HG02973 (cell line): Measurements from ENCODE around the gene RBM38.

Experiments
- ATAC-seq: cut with Tn5 transposase; IDR thresholded peaks from one replicate; pipeline ENCODE4 v1.9.1; 2021; ENCODE audit warnings: moderate library complexity; ENCODE audit not compliant: unreplicated experiment

RBM38 gene

DNA sequence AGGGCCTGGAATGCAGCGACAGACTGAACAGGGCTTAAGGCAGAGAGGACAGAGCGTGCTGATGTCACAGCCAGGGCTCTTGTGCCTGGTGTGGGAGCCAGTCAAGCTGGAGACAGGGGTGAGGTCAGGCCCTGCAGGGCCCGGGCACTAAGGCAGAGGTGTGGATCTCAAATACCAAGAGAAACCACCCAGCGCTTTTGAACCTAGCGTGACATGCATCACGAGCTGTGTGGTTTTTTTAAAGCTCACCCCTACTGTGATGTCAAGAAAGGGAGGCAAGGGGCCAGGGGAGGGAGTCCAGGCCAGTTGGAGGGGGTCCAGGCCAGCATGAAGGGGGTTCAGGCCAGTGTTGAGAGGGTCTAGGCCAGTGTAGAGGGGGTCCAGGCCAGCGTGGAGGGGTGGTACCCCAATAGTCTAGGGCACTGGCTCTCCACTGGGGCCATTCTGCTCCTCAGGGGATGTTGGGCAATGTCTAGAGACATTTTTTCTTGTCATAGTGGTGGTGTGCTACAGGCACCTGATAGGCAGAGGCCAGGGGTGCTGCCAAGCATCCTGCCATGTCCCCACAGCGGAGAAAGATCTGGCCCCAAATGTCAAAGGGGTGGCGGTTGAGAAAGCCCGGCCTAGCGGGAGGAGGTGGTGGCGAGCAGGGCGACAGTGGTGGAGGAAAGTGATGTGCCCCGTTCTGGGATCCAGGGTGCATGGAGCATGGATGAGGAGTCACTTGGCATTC, 42.6 kb downstream of the RBM38 start:
- ATAC-seq: no peak

DNA sequence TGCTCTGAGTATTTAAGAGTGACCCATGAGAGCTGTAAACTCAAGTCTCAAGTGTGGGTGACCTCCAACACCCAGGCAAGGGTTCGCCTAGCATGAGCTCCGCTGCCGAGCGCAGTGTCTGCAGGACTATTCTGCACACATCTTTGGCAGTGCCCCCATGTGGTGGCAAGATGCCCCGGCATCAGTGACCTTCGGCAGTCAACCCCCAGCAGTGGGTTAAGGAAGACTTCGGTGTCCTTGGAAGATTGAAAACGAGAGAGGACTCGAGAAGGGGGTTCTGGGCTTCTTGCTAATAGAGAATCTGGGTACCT, 43.1 kb downstream of the RBM38 start:
- no peak for ATAC-seq

DNA sequence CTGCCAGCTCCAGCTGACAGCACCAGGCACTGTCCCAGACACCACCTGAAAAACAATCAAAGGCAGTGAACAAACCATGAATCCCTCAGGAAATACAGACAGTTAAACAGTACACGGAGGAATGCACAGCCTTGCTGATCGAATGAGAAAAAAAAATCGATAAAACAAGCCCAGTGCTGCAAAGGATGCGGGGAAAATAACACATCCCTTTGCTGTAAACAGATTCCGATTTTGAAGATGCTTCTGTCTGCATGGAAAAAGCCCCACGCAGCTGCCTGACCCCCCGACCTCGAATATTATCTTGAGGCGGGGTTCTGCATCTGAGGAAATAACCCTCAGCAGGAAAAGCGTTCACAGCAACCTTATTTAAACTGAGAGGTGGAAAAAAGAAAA, 43.9 kb downstream of the RBM38 start:
- ATAC-seq: no peak

GRCh38 chr20:57435498-57436222, 44.5 kb downstream of the RBM38 start:
- ATAC-seq: no peak

DNA sequence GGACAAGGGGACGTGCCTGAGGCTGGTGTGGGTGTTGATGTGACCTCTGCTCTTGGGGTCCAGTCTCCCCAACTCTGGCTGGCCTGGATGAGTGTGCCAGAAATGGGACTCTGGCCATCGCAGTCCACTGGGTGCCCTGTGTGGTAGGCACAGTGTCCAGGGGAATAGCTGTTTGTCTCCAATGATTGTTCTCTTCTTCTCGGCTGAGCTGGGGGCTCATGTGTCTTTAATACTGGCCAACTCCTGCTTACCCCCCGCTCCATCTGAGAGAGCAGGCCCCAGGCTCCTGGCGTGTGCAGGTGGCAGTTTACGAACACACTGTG, 45.0 kb downstream of the RBM38 start:
- ATAC-seq: no peak

DNA sequence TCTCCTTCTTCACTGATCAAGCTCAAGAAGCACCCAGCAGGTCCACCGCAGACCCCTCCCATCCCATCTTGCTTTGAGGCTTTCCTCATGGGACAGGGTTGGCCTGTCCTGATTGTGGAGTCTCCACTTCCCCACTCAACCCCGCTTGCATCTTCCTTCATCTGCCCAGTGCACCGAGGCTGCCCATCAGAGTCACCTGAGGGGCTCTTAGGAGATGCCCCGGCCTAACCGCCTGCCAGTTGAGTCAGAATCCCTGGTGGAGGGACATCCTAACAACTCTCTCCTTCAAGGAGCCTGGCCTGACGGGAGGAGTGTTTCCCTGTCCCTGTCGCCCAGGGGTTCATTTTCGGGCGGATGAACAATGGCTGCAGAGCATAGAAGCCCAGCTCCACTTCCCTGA, 46.1 kb downstream of the RBM38 start:
- ATAC-seq: no peak

GRCh38 chr20:57437672-57438330, 46.6 kb downstream of the RBM38 start:
- no peak for ATAC-seq

DNA sequence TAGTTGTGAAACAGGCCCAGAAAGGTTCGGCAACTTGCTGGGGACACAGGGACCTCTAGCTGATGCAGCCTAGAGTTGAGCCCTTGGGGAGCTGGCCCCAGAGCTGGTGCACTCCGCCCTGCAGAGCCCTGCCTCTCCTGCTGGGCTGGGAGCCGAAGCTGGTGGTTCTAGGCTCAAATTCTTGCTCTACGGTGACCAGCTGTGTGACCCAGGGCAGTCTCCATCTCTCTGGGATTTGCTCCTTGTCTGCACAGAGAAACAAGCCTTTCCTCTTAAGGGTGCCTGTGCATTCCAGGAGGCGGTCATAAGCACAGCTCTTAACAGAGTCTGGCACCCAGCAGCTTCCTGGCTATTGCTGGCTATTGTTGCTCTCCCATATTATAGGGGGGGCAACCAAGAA, 47.4 kb downstream of the RBM38 start:
- ATAC-seq: no peak

GRCh38 chr20:57439432-57439831, 48.2 kb downstream of the RBM38 start:
- no peak for ATAC-seq

- ATAC-seq: no peak
Measured at GRCh38 chr20:57439993-57440392, 48.8 kb downstream of the RBM38 start.

- ATAC-seq: no peak
Measured at GRCh38 chr20:57440678-57441509, 49.7 kb downstream of the RBM38 start.

- no peak for ATAC-seq
Measured at GRCh38 chr20:57441510-57442154, 50.4 kb downstream of the RBM38 start.

DNA sequence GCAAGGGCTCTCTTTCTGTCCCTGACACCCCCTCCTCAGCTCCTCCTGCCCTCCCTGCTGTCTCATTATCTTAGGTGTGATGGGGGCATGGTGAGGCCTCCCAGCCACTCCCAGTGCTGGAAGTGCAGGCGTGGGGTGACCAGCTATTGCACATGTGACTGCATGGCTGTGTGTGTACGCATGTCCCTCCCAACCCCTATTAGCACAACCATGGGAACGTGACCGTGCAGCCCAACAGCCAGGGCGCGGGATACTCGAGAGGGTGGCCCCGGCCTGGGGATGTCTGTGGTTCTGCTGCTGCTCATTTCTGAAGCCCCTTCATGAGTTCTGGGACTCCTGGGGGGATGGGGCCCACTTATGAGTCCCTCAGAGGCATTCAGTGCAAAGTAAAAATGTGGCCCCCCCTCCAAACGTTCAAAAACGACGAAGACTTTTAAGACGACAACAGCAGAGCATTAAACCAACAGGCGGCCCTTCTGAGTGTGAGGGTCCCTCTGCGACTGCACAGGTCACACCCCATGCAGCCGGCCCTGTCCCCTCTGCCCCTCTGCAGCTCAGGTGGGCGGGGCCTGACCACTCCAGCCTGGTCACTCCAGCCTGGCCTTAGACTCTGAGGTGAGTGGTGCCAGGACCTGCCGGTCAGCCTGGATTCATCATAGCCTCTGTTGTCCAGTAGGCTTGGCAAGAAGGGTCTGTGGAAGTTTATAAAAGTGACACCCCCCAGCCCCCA, 51.1 kb downstream of the RBM38 start:
- no peak for ATAC-seq

DNA sequence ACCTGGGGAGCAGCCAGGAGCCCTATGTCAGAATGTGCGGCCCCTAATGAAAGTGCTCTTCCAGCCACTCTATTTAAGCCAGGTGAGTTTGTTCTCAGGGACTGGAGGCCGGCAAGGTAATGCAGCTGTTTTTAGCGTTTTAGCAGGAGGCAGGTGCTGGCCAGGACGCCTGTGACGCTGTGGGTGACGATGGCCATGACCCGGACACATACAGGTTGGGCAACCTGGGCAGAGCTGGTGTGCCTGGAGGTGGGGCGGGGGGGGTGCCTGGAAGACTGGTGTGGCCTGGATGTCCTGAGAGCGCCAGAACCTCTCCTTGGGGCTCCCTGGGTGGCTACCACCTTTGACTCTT, 51.7 kb downstream of the RBM38 start:
- no peak for ATAC-seq

- ATAC-seq: no peak
Measured at GRCh38 chr20:57443349-57444265, 52.4 kb downstream of the RBM38 start.

DNA sequence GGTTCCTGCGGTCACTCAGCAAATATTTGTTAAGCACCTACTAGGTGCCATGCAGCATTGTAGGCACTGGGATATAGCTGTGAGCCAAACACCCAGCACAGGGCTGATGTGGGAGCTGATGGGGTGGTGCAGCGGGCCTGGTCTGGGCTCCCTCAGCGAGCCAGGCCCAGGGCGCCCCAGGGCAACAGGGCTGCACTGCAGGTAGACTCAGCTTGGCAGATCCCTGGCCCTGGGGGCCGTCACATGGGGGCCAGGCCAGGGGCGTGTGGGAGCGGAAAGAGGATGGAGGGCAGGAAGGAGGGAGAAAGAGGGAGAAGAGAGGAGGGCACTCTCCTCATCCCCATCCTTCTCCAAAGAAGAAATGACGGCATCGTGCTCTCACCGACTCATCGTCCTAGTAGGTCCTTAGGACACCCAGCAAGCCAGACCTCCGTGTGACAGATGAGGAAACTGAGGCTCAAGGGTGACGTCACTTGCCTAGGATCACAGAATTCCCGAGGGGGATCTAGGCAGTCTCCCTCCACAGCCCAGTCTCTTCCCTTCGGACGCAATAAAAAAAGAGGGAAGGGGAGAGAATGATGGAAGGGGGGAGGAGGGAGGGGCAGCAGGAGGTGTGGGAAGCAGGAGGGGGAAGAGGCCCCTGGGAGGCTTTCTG, 53.3 kb downstream of the RBM38 start:
- no peak for ATAC-seq

- ATAC-seq: no peak
Measured at GRCh38 chr20:57445298-57445697, 54.1 kb downstream of the RBM38 start.

DNA sequence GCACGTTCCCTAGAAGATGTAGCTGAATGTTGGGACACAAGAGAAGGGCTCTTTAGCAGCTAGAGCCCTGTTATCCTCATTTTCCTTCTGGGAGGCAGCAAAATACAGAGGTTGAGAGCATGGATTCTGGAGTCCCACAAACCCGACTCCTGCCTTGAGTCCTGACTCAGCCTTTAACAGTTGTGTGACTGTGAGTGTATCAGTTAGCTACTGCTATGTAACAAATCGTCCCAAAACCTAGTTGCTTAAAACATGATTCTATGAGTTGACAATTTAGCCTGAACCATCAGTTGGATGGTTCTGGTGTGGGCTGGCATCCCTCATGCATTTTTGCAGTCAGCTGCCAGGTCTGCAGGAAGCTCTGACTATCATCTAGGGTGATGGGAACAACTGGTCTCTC, 54.6 kb downstream of the RBM38 start:
- ATAC-seq: no peak

DNA sequence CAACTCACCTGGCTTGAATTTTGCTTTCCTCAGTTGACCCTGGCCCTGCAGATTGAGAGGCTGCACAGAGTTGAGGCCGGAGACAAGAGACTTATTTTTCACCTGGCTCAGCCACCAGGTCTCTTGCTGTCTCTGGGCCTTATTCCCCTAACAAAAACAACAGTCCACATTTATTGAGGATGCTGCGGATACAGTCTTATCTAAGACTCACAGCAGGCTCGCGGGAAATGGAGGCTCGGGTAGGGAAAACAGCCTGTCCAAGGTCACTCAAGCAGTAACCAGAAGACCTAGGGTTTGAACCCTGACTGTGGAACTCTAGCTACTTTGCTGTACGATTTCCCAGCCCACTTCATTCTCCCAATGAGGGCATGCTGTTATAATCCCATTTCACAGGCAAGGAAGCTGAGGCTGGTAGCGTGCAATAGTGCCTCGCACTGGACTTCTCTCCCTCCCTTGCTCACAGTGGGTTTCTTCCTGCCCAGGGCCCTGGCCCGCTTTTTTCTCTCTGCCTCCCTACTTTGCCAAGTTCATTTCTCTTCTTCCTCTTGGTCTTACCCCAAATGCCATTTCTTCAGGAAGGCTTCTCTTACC, 57.7 kb downstream of the RBM38 start:
- ATAC-seq: no peak
